Endothelial cell (in vitro differentiated cells): ENCODE results near the gene ST8SIA1. TPM values are rescaled to one million over a fixed set of nuclear protein-coding genes. Genes with fewer than 3 reads are reported as not detected.

Source experiments
- DNase-seq: peaks from one replicate; pipeline ENCODE4 v3.0.0; 2021; ENCODE audit warnings: low spot score
- H3K27ac Mint-ChIP-seq: one replicate; pipeline ENCODE4 v1.8.0; 2021; ENCODE audit warnings: mixed read lengths, inconsistent platforms; ENCODE audit not compliant: unreplicated experiment
- H3K27me3 Mint-ChIP-seq: one replicate; pipeline ENCODE4 v1.8.0; 2021; ENCODE audit warnings: mild to moderate bottlenecking, moderate library complexity, mixed read lengths, inconsistent platforms; ENCODE audit not compliant: unreplicated experiment
- H3K36me3 Mint-ChIP-seq: one replicate; pipeline ENCODE4 v1.8.0; 2021; ENCODE audit warnings: mild to moderate bottlenecking, low read depth, mixed read lengths, inconsistent platforms; ENCODE audit not compliant: unreplicated experiment
- H3K4me1 Mint-ChIP-seq: one replicate; pipeline ENCODE4 v1.8.0; 2021; ENCODE audit warnings: mild to moderate bottlenecking, mixed read lengths, inconsistent platforms; ENCODE audit not compliant: unreplicated experiment
- H3K4me3 Mint-ChIP-seq: one replicate; pipeline ENCODE4 v1.8.0; 2021; ENCODE audit warnings: mild to moderate bottlenecking, mixed read lengths, inconsistent platforms; ENCODE audit not compliant: unreplicated experiment
- H3K9me3 Mint-ChIP-seq: one replicate; pipeline ENCODE4 v1.8.0; 2021; ENCODE audit warnings: mixed read lengths, inconsistent platforms; ENCODE audit not compliant: unreplicated experiment
- CTCF ChIP-seq: fragments of 200-600 bp; sonication (generic); IDR thresholded peaks from one replicate; pipeline ENCODE4 v1.5.0; 2021; ENCODE audit warnings: antibody characterized with exemption; ENCODE audit not compliant: unreplicated experiment
- total RNA-seq: library from RNA; stranded (reverse); fragmentation: NEBNext Ultra II Directional; extraction: Animal tissue kit (Norgen Biotek cat#: 25700); gene quantifications from one replicate; pipeline ENCODE4 v1.2.1, GENCODE V29; 2021; ENCODE audit not compliant: unreplicated experiment

The ST8SIA1 gene
- total RNA-seq, 1 donor from 2014 or later: 0.77 TPM

- no peak for DNase-seq
- H3K4me1 Mint-ChIP-seq: peaks cover 3% of the 10 kb centered on the region
- no peak overlapping the region for H3K4me3 Mint-ChIP-seq
- no peaks in the 10 kb centered on the region for H3K36me3 Mint-ChIP-seq
- no peaks in the 10 kb centered on the region for H3K9me3 Mint-ChIP-seq
- H3K27me3 Mint-ChIP-seq: no peaks in the 10 kb centered on the region
- H3K27ac Mint-ChIP-seq: no peak overlapping the region
- TF ChIP-seq CTCF: no peak
These were observed 48.7 kb downstream of the ST8SIA1 start for GRCh38 chr12:22285846-22286245.

GRCh38 chr12:22284871-22285270, 49.6 kb downstream of the ST8SIA1 start:
- H3K27me3 Mint-ChIP-seq: no peaks in the 10 kb centered on the region
- no peak for TF ChIP-seq CTCF
- no peak overlapping the region for H3K27ac Mint-ChIP-seq
- no peaks in the 10 kb centered on the region for H3K9me3 Mint-ChIP-seq
- H3K4me1 Mint-ChIP-seq: peaks cover 3% of the 10 kb centered on the region
- no peak overlapping the region for H3K4me3 Mint-ChIP-seq
- no peaks in the 10 kb centered on the region for H3K36me3 Mint-ChIP-seq
- no peak for DNase-seq

- H3K27me3 Mint-ChIP-seq: peaks cover 2% of the 10 kb centered on the region
- DNase-seq: no peak
- no peaks in the 10 kb centered on the region for H3K36me3 Mint-ChIP-seq
- no peak overlapping the region for H3K27ac Mint-ChIP-seq
- TF ChIP-seq CTCF: no peak
- peaks cover 2% of the 10 kb centered on the region for H3K4me1 Mint-ChIP-seq
- H3K4me3 Mint-ChIP-seq: no peak overlapping the region
- no peaks in the 10 kb centered on the region for H3K9me3 Mint-ChIP-seq
These were observed 51.0 kb downstream of the ST8SIA1 start for GRCh38 chr12:22283508-22283907.

GRCh38 chr12:22283006-22283506, 51.5 kb downstream of the ST8SIA1 start:
- H3K27ac Mint-ChIP-seq: no peak overlapping the region
- H3K36me3 Mint-ChIP-seq: no peaks in the 10 kb centered on the region
- no peak for TF ChIP-seq CTCF
- no peak for DNase-seq
- H3K4me1 Mint-ChIP-seq: no peaks in the 10 kb centered on the region
- H3K9me3 Mint-ChIP-seq: no peaks in the 10 kb centered on the region
- no peak overlapping the region for H3K4me3 Mint-ChIP-seq
- peaks cover 2% of the 10 kb centered on the region for H3K27me3 Mint-ChIP-seq

- no peaks in the 10 kb centered on the region for H3K36me3 Mint-ChIP-seq
- no peak overlapping the region for H3K27ac Mint-ChIP-seq
- TF ChIP-seq CTCF: no peak
- DNase-seq: no peak
- no peaks in the 10 kb centered on the region for H3K4me1 Mint-ChIP-seq
- H3K4me3 Mint-ChIP-seq: no peak overlapping the region
- peaks cover 2% of the 10 kb centered on the region for H3K27me3 Mint-ChIP-seq
- H3K9me3 Mint-ChIP-seq: no peaks in the 10 kb centered on the region
These were observed 52.2 kb downstream of the ST8SIA1 start for GRCh38 chr12:22282283-22282682.
